Pancreas (tissue), 10 donors: ENCODE measurements around the gene RTKN2. TPM values are rescaled to one million over a fixed set of nuclear protein-coding genes. Genes with fewer than 3 reads are reported as not detected.

Experiments
- ATAC-seq, 4 donors: fragments of 200-7000 bp; cut with Tn5 transposase; one replicate each; pipeline versions ENCODE4 v1.8.0 to v1.9.1; 2020; ENCODE audit warnings: mild to moderate bottlenecking in 4 of 4, moderate library complexity in 4 of 4
- DNase-seq, 6 donors: peaks; one replicate each; pipeline ENCODE4 v3.0.0-alpha.2; 2020
- FAIRE-seq: peaks from 2 replicates; lab custom pipeline; 2012; peaks lifted over from hg19 to GRCh38; lab: Jason Lieb, UNC
- H3K27ac ChIP-seq, 4 donors: fragments of 200-600 bp; sonication (generic); 1 replicate in 3 of 4; 2 replicates in 1 of 4; pipeline versions ENCODE4 v1.5.0 to v1.8.0; 2020
- H3K27me3 ChIP-seq, 4 donors: fragments of 200-600 bp; one replicate each; pipeline ENCODE4 v1.8.0; 2021
- H3K36me3 ChIP-seq, 3 donors: fragments of 200-600 bp; sonication (generic) in 1 of 3; one replicate each; pipeline versions ENCODE4 v1.5.0 to v1.8.0; 2020 to 2021
- H3K4me1 ChIP-seq, 3 donors: fragments of 200-600 bp; one replicate each; pipeline ENCODE4 v1.8.0; 2021
- H3K4me3 ChIP-seq, 4 donors: fragments of 200-600 bp; sonication (generic) in 2 of 4; one replicate each; pipeline versions ENCODE4 v1.5.0 to v1.8.0; 2020 to 2021
- H3K9me3 ChIP-seq, 4 donors: fragments of 200-600 bp; one replicate each; pipeline ENCODE4 v1.8.0; 2021
- WGBS, 2 donors: extraction: QIAGEN DNeasy Blood & Tissue Kit; methylation state at CpG; one replicate each; pipeline ENCODE4 v1.1.7; 2013; 5-methylcytosine and 5-hydroxymethylcytosine counted together
- intact Hi-C, 3 donors: fragments of 100-400 bp; cut with DNase I; formaldehyde crosslinking; loops; one replicate each; pipeline versions ENCODE4 v1.11.1 to v1.14.2; 2022
- polyA plus RNA-seq, 2 donors: library from polyadenylated mRNA; stranded (reverse); fragments of 200-250 nt; gene quantifications; one replicate each; pipeline ENCODE4 v1.2.3, GENCODE V29; 2013
- total RNA-seq, 6 donors: library from RNA; stranded (reverse); fragmentation: NEBNext Ultra II Directional in 4 of 6; extraction: Animal tissue kit (Norgen Biotek cat#: 25700) in 4 of 6; gene quantifications; one replicate each; pipeline versions ENCODE4 v1.2.1 to v1.2.4, GENCODE V29; 2021 to 2023
- TF ChIP-seq, protein P1 (sequence below), 4 donors: fragments of 200-600 bp; sonication (generic) in 3 of 4; IDR thresholded peaks; one replicate each; pipeline versions ENCODE4 v1.5.0 to v1.8.0; 2021; ENCODE audit warnings: antibody characterized with exemption in 4 of 4
- donor health status: healthy with polysubstance abuse.
- donor health status: DM: no; HTN: no; CAD: no; lungs with moderate emphysema.
- donor health status: DM: no; HTN: no; CAD: no.
- donor health status: control.
- donor health status: control.
- donor health status: Bipolar disorder and iron deficiency.
- donor health status: DM: yes; HTN: yes; CAD: no.
- donor health status: DM: no; HTN: no; CAD: no.
- donor health status: DM: no; HTN: no; CAD: no.
- donor health status: DM: yes; HTN: yes; CAD: no.

Gene RTKN2
- total and polyA plus RNA-seq, 8 donors: 0.04 to 0.31 (median 0.16) TPM; not detected in 1

DNA sequence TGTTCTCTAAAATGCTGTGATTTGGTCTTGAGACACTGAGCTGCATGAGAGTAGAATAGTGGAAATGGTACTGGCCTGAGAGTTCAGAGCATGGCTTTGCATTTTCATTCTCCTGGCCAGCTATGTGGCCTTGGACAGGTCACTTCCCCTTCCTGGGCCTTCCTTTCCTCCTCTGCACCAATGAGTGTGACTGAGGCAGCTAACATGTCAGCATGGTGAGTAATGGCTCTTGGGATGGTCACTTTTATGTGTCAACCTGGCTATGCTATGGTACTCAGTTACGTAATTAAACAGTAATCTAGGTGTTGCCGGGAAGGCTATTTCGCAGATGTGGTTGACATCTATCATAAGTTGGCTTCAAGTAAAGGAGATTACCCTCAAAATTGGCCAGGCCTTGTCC, 109.3 kb downstream of the RTKN2 start:
- Histone ChIP-seq H3K9me3 (no peaks in the 10 kb centered on the region), H3K36me3 (no peaks in the 10 kb centered on the region), H3K4me1 (no peaks in the 10 kb centered on the region), H3K4me3 (no peak overlapping the region), H3K27me3 (no peaks in the 10 kb centered on the region), H3K27ac (no peak overlapping the region)
- FAIRE-seq (no peak), ATAC-seq (no peak), DNase-seq (no peak)
- intact Hi-C loops: no loop called here
- TF ChIP-seq, protein P1, sequence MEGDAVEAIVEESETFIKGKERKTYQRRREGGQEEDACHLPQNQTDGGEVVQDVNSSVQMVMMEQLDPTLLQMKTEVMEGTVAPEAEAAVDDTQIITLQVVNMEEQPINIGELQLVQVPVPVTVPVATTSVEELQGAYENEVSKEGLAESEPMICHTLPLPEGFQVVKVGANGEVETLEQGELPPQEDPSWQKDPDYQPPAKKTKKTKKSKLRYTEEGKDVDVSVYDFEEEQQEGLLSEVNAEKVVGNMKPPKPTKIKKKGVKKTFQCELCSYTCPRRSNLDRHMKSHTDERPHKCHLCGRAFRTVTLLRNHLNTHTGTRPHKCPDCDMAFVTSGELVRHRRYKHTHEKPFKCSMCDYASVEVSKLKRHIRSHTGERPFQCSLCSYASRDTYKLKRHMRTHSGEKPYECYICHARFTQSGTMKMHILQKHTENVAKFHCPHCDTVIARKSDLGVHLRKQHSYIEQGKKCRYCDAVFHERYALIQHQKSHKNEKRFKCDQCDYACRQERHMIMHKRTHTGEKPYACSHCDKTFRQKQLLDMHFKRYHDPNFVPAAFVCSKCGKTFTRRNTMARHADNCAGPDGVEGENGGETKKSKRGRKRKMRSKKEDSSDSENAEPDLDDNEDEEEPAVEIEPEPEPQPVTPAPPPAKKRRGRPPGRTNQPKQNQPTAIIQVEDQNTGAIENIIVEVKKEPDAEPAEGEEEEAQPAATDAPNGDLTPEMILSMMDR (IDR thresholded peaks at IDR 0.05): no peak
- 83 to 89% methylated on average over 3 of the region's 3 CpGs for WGBS, 2 donors

DNA sequence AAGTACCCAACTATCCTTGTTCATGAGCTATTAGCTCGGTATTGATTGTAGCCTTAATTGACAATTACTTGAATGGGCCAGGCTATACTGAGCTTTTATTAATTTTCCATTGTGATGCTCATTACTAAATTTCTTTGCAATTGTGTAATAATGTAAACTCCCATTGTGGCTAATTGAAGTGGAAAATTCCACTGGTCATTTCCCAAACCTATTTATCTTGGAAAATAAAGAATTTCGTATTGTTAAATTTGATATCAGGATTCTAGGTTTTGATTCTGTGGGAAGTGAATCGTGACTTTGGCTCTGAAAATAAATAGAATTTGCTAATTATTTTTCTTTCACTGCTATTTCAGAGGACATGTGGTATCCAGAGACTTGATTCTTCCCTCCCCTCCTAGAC, 111.0 kb downstream of the RTKN2 start:
- FAIRE-seq (no peak), DNase-seq (no peak), ATAC-seq (no peak)
- no peaks in the 10 kb centered on the region for H3K27me3 ChIP-seq
- intact Hi-C loops: no loop called here
- 61 to 74% methylated on average over 3 of the region's 3 CpGs for WGBS, 2 donors
- no peak overlapping the region for H3K4me3 ChIP-seq
- no peak overlapping the region for H3K27ac ChIP-seq
- no peaks in the 10 kb centered on the region for H3K4me1 ChIP-seq
- no peaks in the 10 kb centered on the region for H3K9me3 ChIP-seq
- no peaks in the 10 kb centered on the region for H3K36me3 ChIP-seq
- TF ChIP-seq, protein P1 (IDR thresholded peaks at IDR 0.05): no peak

DNA sequence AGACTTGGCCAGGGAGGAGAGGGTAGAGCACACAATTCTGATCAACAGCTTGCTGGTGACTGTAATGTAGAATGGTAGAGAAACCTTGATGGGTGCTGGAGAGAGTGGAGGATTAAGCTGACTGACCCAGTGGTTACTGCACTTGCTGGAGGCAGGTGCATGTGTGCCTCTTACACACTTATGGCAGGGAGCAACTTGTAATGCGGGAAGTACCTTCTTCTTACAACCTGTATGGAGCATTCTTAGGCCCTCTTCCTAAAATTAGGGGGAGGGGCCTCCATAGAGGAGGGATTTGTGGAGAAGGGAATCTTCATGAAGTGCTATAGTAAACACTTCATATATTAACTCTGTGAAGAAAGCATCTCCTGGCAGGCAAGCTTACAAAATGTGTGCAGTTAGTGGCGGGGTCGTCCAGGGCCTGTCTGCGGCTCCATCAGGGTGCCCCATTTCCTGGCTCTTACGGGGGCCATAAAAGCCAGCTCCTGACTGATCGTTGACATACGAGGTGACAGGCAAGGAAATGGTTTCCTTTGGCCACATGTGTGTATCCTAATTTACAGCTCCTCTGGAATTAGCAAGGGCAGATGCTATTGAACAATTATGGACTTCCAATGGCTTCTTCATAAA, 113.5 kb downstream of the RTKN2 start:
- intact Hi-C loops: no loop called here

DNA sequence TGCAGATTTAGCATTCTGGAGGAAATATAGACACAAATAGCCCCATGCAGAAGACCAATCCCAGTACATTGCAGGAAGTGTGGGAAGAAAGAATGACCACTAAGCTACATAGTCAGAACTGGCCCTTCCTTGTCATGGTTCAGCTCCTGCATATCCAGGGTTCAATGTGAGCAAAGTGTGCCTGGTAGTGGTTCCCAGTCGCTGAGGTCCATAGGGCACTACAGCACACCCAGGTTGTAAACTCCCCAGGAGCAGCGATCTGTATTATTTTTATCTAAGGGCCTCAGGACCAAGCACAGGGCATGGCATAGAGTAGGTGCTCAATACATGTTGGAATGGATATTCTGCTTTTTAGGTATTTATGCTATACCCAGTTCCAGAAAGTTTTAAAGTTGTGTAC, 114.4 kb downstream of the RTKN2 start:
- FAIRE-seq (no peak), ATAC-seq (no peak), DNase-seq (no peak)
- Histone ChIP-seq H3K27me3 (no peaks in the 10 kb centered on the region), H3K4me1 (no peaks in the 10 kb centered on the region), H3K27ac (no peak overlapping the region), H3K36me3 (no peaks in the 10 kb centered on the region), H3K4me3 (no peak overlapping the region), H3K9me3 (no peaks in the 10 kb centered on the region)
- 81 to 88% methylated on average over 2 of the region's 2 CpGs for WGBS, 2 donors
- intact Hi-C loops: no loop called here
- TF ChIP-seq, protein P1 (IDR thresholded peaks at IDR 0.05): no peak

More for the DNA sequence above, 113.5 kb downstream of the RTKN2 start:
- Histone ChIP-seq H3K27me3 (no peaks in the 10 kb centered on the region), H3K4me3 (no peak overlapping the region), H3K9me3 (no peaks in the 10 kb centered on the region), H3K27ac (no peak overlapping the region), H3K36me3 (no peaks in the 10 kb centered on the region), H3K4me1 (no peaks in the 10 kb centered on the region)
- DNase-seq (no peak), FAIRE-seq (no peak), ATAC-seq (no peak)
- TF ChIP-seq, protein P1 (IDR thresholded peaks at IDR 0.05): no peak
- 75 to 86% methylated on average over 7 of the region's 7 CpGs for WGBS, 2 donors

DNA sequence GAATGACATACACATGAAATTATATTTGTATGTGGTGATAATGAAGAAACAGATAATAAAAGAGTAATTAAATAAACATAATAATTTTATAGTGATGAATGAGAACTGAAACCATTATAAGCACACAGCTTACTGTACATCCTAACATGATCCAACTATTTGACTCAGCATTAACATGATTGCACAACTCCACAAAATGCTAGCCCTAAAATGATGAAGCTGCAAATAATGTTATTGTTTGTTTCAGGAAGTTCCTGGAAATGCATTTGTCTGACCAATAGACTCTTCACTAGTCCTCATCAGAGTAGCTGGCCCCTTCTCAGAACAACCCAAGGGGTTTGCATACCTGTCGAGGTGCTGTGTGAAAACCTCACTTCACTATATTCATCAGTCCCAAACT, 115.5 kb downstream of the RTKN2 start:
- intact Hi-C loops: no loop called here
- no peak for FAIRE-seq
- Histone ChIP-seq H3K36me3 (no peaks in the 10 kb centered on the region), H3K27ac (no peak overlapping the region), H3K9me3 (no peaks in the 10 kb centered on the region), H3K4me3 (no peak overlapping the region), H3K27me3 (no peaks in the 10 kb centered on the region), H3K4me1 (no peaks in the 10 kb centered on the region)
- TF ChIP-seq, protein P1 (IDR thresholded peaks at IDR 0.05): no peak
- ATAC-seq: peak in 2 of 4 donors; percentile 59 to 60
- no peak for DNase-seq
- 84 to 97% methylated on average over 1 of the region's 1 CpG for WGBS, 2 donors
